HG03159 (cell line): Measurements from ENCODE around the gene GALNT2.

Experiments used
- ATAC-seq: cut with Tn5 transposase; IDR thresholded peaks from one replicate; pipeline ENCODE4 v1.9.1; 2021; ENCODE audit warnings: mild to moderate bottlenecking, moderate library complexity; ENCODE audit not compliant: unreplicated experiment

The GALNT2 gene

GRCh38 chr1:230226007-230226800 is 159.2 kb downstream of the GALNT2 start:
- ATAC-seq = no peak

DNA sequence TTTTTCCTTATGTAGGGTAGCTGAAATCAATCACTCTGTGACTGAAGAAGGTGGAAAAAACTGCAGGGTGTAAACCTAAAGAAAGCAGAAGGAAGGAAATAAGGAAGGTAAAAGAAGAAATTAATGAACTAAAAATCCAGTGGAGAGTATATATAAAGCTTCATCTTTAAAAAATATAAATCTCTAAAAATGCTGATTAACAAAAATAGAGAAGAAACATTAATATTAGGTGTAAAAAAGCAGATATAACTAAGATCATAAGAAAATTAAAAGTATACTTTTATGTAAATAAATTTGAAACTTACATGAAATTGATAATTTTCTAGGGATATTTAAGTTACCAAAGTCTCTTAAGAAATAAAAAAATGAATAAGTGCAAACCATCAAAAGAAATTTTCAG is 159.8 kb downstream of the GALNT2 start:
- no peak for ATAC-seq

DNA sequence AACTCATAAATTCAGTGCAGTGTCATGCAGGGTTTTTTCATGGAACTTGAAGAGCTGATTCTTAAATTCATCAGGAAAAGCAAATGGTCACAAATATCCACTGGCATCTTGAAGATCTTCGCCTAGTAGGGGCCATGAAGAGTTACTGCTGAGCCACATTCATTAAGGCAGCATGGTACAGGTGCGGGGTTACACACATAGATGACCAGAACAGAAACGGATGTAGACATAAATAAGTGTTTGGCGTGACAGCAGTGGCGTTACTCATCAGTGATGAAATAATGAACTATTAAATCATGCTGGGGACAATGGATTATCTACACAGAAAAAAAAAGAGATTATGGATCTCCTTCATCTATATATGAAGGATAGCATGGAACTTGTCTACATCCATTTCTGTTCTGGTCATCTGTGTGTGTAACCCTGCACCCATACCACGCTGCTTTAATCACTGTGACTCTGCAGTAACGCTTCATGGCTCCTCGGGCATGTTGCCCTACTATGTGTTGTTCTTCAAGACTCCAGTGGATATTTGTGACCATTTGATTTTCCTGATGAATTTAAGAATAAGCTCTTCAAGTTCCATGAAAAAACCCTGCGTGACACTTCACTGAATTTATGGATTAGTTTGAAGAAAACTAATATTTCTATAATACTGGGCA is 161.3 kb downstream of the GALNT2 start:
- ATAC-seq = no peak

- ATAC-seq = no peak
Observed at GRCh38 chr1:230230273-230230672, 163.2 kb downstream of the GALNT2 start.

DNA sequence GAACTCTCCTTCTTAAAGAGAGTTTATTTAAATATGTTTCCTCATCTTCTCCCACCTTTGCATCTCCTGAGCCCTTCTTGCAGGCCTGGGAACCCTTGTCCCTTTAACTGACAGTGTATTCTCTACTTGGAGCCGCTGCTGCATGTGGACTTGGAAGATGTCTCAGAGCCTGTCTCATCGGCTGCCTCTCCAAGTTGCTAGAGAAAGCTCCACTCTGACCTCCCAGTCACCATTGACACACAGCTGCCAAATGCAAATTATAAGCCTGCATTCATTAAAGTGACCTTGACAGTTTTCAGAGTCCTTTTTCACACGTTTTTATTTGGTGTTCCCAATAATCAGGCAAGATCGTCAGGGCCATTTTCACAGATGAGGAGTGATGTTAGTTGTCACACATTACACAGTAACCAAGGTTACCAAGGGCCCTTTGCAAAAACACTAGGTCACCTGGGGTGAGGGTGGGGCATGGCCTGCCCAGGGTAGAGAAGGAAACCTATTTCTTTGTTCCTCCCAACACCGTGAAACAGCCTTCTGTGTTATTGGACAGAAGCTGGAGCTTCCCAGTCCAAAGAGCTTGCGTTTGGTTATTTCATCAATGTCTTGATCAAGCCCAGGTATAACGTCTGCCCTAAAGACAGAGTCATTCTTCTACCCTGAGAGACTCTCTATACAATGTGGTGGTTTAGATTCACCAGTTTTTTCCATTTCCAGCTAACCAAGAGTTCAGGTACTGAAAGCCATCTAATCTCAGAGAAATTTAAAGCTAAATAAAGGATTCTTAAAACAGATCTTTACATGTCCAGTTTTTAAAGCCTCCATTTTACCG is 164.1 kb downstream of the GALNT2 start:
- ATAC-seq = no peak

DNA sequence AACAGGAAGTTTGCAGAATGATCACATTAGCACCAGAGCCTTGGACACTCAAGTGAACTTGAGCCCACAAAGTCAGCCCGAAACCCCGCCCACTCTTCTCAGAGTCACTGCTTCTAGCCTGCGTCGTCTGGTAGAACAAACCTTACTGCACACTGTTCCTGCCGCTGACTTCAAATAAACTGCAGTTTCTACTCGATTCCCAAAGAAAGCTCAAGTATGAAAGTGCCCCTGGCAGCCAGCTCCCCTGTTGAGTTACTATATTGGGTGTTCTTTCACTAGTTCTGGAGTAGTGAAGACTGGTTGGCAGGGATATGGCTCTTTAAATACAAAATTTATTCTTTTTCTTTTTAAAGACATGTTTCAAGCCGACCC is 164.7 kb downstream of the GALNT2 start:
- no peak for ATAC-seq

DNA sequence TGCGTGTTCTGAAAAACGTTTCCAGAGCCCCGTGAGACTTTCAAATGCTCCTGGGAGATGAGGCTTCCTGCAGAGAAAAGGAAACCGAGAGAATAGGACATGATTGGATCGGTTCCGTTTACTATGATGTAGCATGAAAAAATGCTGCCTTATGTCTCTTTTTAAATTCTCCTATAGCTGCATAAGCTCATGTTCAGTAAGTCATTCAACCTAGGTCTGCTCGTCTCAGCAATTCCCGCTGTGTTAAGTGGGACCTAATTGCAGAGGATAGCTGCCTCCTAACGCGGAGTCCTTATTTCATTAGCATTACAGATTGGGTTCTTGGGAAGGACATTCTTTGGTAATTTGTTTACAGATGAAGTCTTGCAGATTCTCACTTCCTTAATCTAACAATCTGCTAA is 165.3 kb downstream of the GALNT2 start:
- no peak for ATAC-seq

DNA sequence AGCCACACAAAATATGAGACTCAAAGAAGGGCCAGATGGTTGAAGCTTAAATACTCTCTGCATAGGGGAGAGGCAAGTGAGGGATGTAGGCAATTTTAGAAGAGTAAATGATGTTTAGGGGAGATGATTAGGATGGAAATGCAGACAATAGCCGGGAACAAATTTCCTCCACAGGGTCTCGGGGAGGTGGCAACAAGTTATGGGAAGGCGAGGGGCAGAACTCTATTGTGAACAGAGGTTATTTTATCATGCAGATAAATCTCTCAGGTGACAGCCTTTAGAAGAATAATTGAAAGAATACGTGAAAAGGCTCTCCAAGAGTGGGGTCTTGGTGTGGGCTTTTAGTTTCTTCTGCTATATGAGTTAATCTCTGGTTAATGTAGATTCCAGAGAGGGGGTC is 166.7 kb downstream of the GALNT2 start:
- ATAC-seq = no peak

DNA sequence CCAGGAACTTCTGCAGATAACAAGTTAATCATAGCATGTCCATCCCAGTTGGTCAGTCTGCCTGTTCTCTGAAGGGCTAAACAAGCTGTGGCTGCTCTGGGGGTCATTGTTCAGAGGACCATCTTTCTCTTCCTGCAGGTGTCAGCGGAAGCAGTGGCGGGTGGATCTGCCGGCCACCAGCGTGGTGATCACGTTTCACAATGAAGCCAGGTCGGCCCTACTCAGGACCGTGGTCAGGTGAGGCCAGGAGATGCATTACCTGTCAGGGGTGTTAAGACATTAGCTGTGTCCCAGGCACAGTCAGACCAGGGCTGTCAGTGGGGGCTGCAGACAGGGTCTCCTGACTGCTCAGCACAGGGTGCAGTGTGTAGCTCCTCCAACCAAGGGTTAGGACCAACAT is 168.8 kb downstream of the GALNT2 start:
- no peak for ATAC-seq

- ATAC-seq = no peak
Observed at GRCh38 chr1:230236301-230237008, 169.4 kb downstream of the GALNT2 start.

DNA sequence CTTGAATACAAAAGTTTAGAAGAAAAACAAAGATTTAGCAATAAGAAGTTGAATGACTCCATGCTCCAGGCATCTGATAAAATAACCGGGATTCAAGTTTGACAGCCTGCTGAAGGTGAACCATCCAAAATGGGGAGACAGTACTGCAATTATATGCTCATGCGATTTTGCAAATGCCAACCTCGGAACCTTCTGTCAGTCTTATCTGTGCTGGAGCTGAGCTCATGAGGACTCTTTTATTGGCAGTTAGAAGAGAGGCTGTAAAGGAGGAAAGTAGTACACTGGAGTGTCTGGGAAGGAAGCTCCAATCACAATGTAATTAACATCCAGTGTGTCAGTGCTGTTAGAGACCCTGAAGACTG is 170.0 kb downstream of the GALNT2 start:
- no peak for ATAC-seq

DNA sequence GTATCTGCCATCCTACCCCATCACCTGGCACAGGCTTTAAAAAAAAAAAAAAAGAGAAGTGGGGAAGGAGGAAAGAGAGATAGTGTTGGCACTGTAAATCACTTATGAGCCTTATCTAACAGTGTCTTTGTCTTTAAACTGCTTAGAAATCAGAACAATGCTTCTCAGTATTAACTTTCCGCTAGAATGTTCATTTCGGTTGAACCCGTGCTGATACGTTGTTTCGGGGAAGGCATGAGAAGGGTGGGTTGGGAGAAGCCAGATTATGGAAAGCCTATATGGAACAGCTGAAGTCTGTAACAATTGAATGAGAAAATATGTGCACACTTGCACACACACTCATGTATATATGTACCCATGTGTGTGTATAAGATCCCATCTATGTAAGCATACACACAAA is 170.8 kb downstream of the GALNT2 start:
- ATAC-seq = no peak

DNA sequence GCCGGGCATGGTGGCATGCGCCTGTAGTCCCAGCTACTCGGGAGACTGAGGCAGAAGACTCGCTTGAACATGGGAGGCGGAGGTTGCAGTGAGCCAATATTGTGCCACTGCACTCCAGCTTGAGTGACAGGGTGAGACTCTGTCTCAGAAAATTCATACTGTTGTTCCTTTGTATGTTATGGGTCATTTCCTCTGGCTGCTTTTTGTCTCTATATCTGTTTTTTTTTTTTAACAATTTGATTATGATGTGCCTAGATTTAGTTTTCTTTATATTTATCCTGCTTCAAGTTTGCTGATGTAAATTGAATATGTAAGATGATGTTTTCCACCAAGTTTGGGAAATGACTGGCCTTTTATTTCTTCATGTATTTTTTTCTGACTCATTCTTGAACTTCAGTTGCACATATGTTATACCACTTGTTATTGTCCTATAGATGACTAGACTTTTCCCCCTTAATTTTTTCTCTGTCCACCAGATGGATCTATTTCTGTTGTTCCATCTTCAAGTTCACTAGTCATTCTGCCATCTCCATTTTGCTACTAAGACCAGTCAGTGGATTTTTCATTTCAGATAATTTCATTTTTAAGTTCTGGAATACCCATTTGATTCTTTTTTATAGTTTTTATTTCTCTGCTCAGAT is 173.5 kb downstream of the GALNT2 start:
- ATAC-seq = no peak

DNA sequence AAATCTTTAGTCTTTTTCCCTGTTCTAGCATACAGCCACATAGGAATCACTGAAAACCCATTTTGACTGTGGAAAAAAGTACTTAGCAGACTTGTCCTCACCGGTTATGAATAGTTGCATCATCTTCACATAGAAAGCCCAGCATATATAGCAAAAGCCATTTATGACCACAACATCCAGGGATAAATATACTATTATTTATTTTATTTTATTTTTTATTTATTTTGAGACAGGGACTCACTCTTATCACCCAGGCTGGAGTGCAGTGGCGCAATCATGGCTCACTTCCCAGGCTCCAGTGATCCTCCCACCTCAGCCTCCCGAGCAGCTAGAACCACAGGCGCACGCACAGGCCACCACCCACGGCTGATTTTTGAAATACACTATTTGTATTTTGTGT is 175.3 kb downstream of the GALNT2 start:
- no peak for ATAC-seq

- ATAC-seq = no peak
Observed at GRCh38 chr1:230243146-230243545, 176.1 kb downstream of the GALNT2 start.

DNA sequence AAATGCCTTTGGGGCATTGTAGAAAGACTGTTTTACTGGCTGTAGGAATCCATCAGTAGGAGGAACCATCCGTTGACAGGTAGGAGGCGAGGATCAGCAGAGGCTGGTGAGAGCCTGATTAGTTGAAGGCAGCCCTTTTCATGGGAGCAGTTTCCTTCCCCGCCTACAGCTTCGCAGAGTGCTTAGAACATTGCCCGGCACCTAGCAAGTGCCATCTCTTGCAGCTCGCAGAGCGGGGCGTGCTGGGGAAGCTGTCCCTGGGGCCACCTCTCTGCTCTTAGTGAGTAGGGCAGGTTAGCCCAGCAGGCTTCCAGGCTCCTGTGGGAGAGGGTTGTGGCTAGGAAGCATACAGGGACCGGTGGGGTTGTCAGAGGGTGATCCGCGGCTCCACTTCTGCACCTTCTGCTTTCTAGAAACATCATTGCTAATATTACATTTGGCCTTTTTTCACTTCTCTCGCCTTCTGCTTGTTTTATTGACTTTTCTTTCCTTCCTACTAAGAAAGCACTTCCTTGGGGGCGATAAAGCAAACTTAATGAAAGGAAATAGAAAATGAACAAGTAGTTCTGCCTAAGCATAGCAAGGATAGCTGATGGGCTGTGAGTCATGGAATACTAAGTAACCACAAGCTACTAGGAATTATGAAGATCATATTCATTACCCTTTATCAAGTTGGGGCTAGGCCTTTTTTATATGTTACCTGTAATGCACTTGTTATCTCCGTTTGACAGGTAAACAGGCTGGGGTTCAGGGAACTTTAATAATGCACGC is 176.7 kb downstream of the GALNT2 start:
- ATAC-seq = no peak

- ATAC-seq = no peak
Observed at GRCh38 chr1:230246551-230246950, 179.5 kb downstream of the GALNT2 start.

DNA sequence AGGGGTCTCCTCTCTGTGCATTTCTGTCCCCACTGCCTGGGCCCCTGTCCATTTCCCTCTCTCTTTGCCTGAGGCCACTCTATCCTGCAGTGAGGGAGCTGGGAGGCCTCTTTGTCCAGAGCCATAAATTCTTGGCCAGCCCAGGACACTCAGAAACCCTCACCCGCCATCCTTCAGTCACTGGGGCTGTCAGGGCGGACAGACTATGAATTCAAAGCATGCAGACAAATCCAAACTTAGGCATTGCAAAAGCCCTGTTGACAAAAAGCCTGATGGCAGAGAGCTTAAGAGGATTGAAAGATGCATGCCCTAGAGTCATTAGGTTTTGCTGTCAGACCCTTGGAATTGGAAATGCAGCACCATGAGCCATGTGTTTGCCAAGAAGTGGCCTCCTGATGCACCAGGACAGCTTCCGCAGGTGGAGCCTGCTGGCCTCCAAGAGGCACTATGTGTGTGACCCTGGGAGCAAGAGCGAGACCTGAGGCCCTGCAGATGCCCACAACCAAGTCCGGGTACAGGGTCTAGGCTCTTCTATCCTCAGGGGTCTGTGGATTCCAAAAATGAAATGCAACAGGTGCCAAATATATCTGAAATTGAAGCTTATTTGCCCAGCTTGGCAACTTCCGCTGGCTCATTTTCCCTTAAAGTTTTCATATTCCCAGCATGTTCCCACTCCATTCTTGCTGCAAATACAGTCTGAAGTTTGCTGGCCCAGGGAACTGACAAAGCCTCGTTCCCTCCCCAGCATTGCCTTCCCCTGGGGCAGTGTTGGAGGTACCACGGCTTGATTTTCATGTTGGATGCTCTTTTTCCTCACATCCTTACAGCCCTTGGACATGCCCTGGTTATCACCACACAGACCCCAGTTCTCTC is 181.2 kb downstream of the GALNT2 start:
- ATAC-seq = no peak

DNA sequence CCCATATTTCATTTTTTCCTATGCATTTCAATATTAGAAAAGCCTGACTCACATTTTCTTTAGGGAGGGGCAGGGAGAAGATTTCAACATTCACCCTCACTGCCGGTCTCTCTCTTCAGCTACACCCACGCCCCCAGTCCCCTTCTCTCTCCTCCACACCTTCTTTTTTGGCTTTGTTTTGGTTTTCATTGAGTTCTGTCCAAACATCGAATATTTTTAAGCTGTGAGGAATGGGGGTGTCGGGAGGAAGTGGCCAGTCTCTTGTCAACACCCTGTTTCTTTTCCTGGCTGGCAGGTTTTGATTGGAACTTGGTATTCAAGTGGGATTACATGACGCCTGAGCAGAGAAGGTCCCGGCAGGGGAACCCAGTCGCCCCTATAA is 181.8 kb downstream of the GALNT2 start:
- no peak for ATAC-seq
